KOPT-K1 (cell line): ENCODE results near the gene KIF13A.
"Not testable (repeated sequence)": the region's sequence is repeated elsewhere in the genome, so short reads cannot be mapped to it uniquely, and the experiment has no call there.

Source experiments
- H3K27ac ChIP-seq: fragments of 200-600 bp; sonication (generic); 2 replicates; pipeline ENCODE4 v1.5.1; 2016; ENCODE audit warnings: antibody characterized with exemption, mild to moderate bottlenecking, low read depth, low read length; ENCODE audit not compliant: poor library complexity, severe bottlenecking
- H3K36me3 ChIP-seq: fragments of 200-600 bp; sonication (generic); 2 replicates; pipeline ENCODE4 v1.5.1; 2017; ENCODE audit warnings: antibody characterized with exemption, mild to moderate bottlenecking, low read length, moderate library complexity; ENCODE audit not compliant: insufficient read depth
- H3K9me3 ChIP-seq: fragments of 200-600 bp; sonication (generic); 2 replicates; pipeline ENCODE4 v1.5.1; 2017; ENCODE audit warnings: antibody characterized with exemption, low read length, mild to moderate bottlenecking; ENCODE audit not compliant: insufficient read depth, poor library complexity, severe bottlenecking

KIF13A gene

DNA sequence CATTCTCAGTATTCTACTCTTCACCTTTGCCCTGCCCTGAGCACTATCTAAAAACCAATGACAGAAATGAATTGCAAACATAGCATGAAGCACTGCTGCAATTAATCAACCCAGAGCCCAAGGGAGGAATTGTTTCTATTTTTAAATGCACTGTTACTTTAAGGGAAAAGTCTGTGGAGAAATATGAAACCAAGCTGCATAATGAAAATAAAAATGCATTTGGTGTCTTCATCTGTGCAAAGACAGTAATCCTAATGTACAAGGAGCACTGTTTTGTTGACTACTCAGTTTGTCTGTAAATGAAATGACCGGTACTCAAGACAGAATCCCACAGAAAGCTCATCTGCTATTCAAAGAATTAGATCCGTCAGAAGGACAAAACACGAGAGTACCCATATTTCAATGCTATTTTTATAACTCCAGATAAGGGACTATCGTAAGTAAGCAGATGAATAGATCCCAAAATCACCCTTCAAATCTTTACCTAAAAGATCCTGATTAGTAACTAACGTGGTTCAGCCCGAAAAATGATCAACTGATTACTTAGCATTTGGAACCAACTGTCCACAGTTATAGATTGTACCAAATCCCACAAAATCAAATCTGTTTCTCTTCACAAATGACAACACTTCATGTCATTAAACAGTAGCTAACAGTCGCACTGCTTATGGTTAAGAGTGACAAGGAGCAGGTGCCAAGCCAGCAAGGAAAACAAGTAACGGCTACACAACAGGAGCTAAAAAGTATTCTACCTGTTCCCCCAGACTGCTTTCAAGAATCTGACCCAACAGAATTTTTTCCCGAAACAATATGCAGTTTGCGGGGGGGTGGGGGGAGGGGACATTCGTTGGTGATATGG lies 2.4 kb downstream of the KIF13A start:
- H3K27ac ChIP-seq = no peak overlapping the region
- no peaks in the 10 kb centered on the region for H3K36me3 ChIP-seq
- H3K9me3 ChIP-seq = no peaks in the 10 kb centered on the region

- H3K27ac ChIP-seq = no peak overlapping the region
- H3K9me3 ChIP-seq = no peaks in the 10 kb centered on the region
- no peaks in the 10 kb centered on the region for H3K36me3 ChIP-seq
These were observed 3.0 kb downstream of the KIF13A start for GRCh38 chr6:17984399-17984798.

- no peaks in the 10 kb centered on the region for H3K36me3 ChIP-seq
- no peaks in the 10 kb centered on the region for H3K9me3 ChIP-seq
- no peak overlapping the region for H3K27ac ChIP-seq
These were observed 3.7 kb downstream of the KIF13A start for GRCh38 chr6:17983730-17984129.

DNA sequence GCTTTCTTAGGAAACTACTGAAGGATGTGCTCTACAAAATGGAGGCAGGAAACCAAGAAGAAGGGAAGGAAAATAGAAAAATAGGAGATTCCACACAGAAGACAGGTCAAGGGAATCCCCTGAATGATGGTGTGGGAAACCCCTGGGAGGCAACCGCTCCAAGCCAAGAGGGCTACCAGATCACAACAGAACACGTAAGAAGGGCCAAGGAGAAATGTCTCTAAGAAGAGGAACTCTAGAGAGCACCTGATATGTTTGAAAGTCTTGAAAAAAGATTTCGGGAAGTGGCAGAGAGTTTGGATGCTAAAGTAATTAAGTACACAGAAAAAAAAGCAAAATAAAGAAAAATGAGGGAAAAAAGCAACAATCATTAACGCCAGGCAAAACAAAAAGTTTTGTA lies 7.1 kb downstream of the KIF13A start:
- H3K27ac ChIP-seq = no peak overlapping the region
- no peaks in the 10 kb centered on the region for H3K9me3 ChIP-seq
- H3K36me3 ChIP-seq = no peaks in the 10 kb centered on the region

DNA sequence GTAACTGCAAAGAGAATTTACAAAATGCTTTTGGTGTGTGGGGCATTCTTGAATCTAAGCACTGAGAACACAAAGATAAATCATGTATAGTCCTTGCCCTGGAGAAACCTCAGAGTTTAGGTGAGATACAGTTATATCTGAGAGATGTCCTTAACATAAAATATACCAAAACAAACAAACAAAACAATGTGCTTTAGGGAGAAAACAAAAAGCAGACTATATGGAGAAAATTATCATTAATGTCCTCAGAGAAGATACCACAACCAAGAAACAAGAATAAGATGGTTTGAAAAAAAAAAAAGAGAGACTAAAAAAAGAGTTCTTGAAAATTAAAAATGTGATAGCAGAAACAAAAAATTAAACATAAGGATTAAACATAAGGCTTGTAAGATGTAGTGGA lies 8.0 kb downstream of the KIF13A start:
- no peak overlapping the region for H3K27ac ChIP-seq
- no peaks in the 10 kb centered on the region for H3K36me3 ChIP-seq
- H3K9me3 ChIP-seq = no peaks in the 10 kb centered on the region

DNA sequence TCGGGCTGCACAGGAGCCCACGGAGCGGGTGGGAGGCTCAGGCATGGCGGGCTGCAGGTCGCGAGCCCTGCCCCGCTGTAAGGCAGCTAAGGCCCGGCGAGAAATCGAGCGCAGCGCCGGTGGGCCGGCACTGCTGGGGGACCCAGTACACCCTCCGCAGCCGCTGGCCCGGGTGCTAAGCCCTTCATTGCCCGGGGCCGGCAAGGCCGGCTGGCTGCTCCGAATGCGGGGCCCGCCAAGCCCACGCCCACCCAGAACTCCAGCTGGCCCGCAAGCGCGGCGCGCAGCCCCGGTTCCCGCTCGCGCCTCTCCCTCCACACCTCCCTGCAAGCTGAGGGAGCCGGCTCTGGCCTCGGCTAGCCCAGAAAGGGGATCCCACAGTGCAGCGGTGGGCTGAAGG lies 11.2 kb downstream of the KIF13A start:
- not testable (repeated sequence) for H3K9me3 ChIP-seq, H3K36me3 ChIP-seq, H3K27ac ChIP-seq

DNA sequence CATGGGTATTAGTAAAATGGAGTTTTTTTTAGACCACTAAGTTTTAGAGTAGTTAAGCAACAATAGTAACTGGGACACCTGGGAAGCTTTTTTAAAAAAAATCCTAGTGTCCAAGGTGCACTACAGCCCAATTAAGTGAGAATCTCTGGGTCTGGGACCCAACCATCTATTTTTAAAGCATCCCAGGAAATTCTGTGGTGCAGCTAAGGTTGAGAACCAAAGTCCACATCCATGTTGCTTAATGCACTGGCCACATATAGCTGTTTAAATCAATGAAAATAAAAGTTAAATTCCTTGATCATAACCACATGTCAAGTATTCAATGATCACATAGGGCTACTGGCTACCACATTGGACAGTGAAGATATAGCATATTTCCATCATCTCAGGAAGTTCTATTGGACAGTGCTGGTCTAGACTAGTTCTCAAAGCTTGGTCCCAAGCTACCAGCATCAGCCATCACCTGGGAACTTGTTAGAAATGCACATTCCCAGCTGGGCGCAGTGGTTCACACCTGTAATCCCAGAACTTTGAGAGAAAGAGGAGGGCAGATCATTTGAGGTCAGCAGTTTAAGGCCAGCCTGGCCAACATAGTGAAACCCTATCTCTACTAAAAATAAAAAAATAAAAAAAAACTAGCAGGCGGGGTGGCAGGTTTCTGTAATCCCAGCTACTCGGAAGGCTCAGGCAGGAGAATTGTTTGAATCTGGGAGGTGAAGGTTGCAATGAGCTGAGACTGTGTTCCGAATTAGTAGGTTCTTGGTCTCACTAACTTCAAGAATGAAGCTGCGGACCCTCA lies 12.7 kb downstream of the KIF13A start:
- Histone ChIP-seq H3K9me3 (no peaks in the 10 kb centered on the region), H3K36me3 (no peaks in the 10 kb centered on the region), H3K27ac (no peak overlapping the region)

- H3K9me3 ChIP-seq = no peaks in the 10 kb centered on the region
- no peaks in the 10 kb centered on the region for H3K36me3 ChIP-seq
- no peak overlapping the region for H3K27ac ChIP-seq
These were observed 14.3 kb downstream of the KIF13A start for GRCh38 chr6:17972978-17973622.

- Histone ChIP-seq H3K27ac (no peak overlapping the region), H3K9me3 (no peaks in the 10 kb centered on the region)
These were observed 15.1 kb downstream of the KIF13A start for GRCh38 chr6:17972074-17972952.

GRCh38 chr6:17971128-17972073 lies 16.0 kb downstream of the KIF13A start:
- Histone ChIP-seq H3K9me3 (no peaks in the 10 kb centered on the region), H3K27ac (no peak overlapping the region)

More at GRCh38 chr6:17972074-17972952, 15.1 kb downstream of the KIF13A start:
- no peaks in the 10 kb centered on the region for H3K36me3 ChIP-seq

DNA sequence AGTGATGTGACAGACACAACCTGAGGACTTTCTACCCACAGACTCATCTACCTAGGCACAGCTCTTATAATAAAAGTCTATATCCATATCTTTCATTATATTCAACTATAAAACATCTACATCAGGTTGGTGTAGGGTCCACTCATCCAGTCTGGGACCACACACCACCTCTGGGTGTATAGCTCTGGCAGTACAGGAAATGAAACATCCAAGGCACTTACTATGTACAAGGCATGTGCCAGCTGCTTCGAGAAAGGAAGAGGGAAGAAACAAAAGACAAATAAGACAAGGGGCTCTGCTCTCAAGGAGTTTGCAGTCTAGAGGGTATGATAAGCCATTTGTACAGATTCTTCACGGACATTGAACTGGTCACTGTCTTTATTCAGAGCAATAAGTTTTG lies 18.6 kb downstream of the KIF13A start:
- H3K27ac ChIP-seq = no peak overlapping the region
- H3K9me3 ChIP-seq = no peaks in the 10 kb centered on the region
- H3K36me3 ChIP-seq = no peaks in the 10 kb centered on the region

More at GRCh38 chr6:17971128-17972073, 16.0 kb downstream of the KIF13A start:
- H3K36me3 ChIP-seq = no peaks in the 10 kb centered on the region

DNA sequence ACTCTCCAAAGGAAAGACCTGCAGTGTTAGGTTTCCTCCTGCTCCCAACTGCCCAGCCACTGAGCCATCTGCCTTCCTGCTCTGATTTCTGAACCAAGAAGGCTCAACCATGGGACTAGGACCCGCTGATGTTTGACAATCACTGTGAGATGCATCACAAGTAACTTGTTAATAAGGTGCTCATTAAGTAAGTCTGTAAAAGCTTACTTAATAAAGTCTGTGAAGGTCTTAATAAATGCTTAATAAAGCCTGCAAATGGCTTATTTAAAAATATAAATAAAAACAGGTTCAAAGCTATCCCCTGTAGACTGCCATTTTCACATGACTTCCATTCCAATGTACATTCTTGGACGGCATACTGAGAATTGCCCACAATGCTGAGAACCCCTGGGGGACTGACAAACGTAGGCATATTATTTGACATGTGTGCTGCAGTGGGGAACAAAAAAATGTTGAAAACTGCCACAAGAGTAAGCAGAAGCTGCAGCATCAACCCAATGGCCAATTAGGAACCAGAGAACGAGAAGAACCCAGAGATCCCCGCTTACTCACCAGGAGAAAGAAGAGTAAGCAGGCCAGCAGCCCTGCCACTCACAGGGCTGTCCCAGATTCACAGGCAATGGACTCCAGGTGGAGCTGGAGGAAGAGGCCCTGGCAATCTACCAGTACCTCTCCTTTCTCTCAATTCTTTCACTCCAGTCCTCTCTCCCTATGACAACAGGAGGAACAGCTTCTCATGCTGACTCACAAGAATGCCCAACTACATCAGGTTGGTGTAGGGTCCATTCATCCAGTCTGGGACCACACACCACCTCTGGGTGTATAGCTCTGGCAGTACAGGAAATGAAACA lies 19.5 kb downstream of the KIF13A start:
- Histone ChIP-seq H3K36me3 (no peaks in the 10 kb centered on the region), H3K9me3 (no peaks in the 10 kb centered on the region), H3K27ac (no peak overlapping the region)

- Histone ChIP-seq H3K9me3 (peaks cover 5% of the 10 kb centered on the region), H3K27ac (no peak overlapping the region), H3K36me3 (no peaks in the 10 kb centered on the region)
These were observed 21.0 kb downstream of the KIF13A start for GRCh38 chr6:17966451-17966850.
